Fibroblast of peridontal ligament (primary cell): ENCODE results near the gene EMC8.
"Not testable (repeated sequence)": the region's sequence is repeated elsewhere in the genome, so short reads cannot be mapped to it uniquely, and the experiment has no call there.

Source experiments
- DNase-seq: peaks from one replicate; pipeline ENCODE4 v3.0.0-alpha.2; 2010; ENCODE audit errors: extremely low read depth

Gene EMC8

GRCh38 chr16:85799497-85800320, at the start of gene EMC8, which contains the start of gene COX4I1:
Gene EMC8, minus strand, starts transcription at chr16:85799544. Its CDS starts 249 bp downstream, at chr16:85799295.
Gene COX4I1, plus strand, starts transcription at chr16:85799695. Its CDS starts 1,511 bp downstream, at chr16:85801206.
- DNase-seq: peak; percentile 91

- DNase-seq: no peak
Observed at GRCh38 chr16:85848986-85849385, 49.6 kb upstream of the EMC8 start.

GRCh38 chr16:85847681-85848601, 48.6 kb upstream of the EMC8 start:
- no peak for DNase-seq

GRCh38 chr16:85847036-85847435, 47.7 kb upstream of the EMC8 start:
- no peak for DNase-seq

GRCh38 chr16:85846461-85846860, 47.1 kb upstream of the EMC8 start:
- no peak for DNase-seq

GRCh38 chr16:85845266-85845665, 45.9 kb upstream of the EMC8 start:
- DNase-seq: no peak

GRCh38 chr16:85844786-85845185, 45.4 kb upstream of the EMC8 start:
- no peak for DNase-seq

- DNase-seq: no peak
Observed at GRCh38 chr16:85844169-85844481, 44.8 kb upstream of the EMC8 start.

- no peak for DNase-seq
Observed at GRCh38 chr16:85843471-85844168, 44.3 kb upstream of the EMC8 start.

GRCh38 chr16:85842848-85843247, 43.5 kb upstream of the EMC8 start:
- no peak for DNase-seq

- no peak for DNase-seq
Observed at GRCh38 chr16:85842435-85842834, 43.1 kb upstream of the EMC8 start.

- no peak for DNase-seq
Observed at GRCh38 chr16:85840801-85841200, 41.5 kb upstream of the EMC8 start.

GRCh38 chr16:85840395-85840794, 41.1 kb upstream of the EMC8 start:
- DNase-seq: no peak

GRCh38 chr16:85839681-85840240, 40.4 kb upstream of the EMC8 start:
- DNase-seq: no peak

- DNase-seq: no peak
Observed at GRCh38 chr16:85838876-85839585, 39.7 kb upstream of the EMC8 start.

GRCh38 chr16:85838381-85838780, 39.0 kb upstream of the EMC8 start:
- no peak for DNase-seq

GRCh38 chr16:85837654-85838053, 38.3 kb upstream of the EMC8 start:
- DNase-seq: not testable (repeated sequence)

- no peak for DNase-seq
Observed at GRCh38 chr16:85836706-85837582, 37.6 kb upstream of the EMC8 start.

- DNase-seq: no peak
Observed at GRCh38 chr16:85835956-85836705, 36.8 kb upstream of the EMC8 start.
